ENCODE measurements around the gene PPP1R16B.

The PPP1R16B gene

GRCh38 chr20:38880952-38881735 lies 75.6 kb downstream of the PPP1R16B start:
- ChIA-PET CTCF (interaction anchor here (0.8 to 11.7 kb wide), 6 partner anchors 10 to 73 kb away, joined by 3 to 122 read pairs (median 7); no protein-coding TSS in a partner anchor), POLR2A (no interaction called here)
- no peak for DNase-seq (ENCODE audit: extremely low spot score)
- no peak for TF ChIP-seq CTCF (IDR thresholded peaks at IDR 0.05; ENCODE audit: control extremely low read depth, extremely low read depth, low read depth, missing control alignments)

GRCh38 chr20:38881806-38882440 lies 76.4 kb downstream of the PPP1R16B start:
- DNase-seq (ENCODE audit: extremely low spot score) = no peak
- TF ChIP-seq CTCF (IDR thresholded peaks at IDR 0.05; ENCODE audit: control extremely low read depth, extremely low read depth, low read depth, missing control alignments) = no peak
- CTCF ChIA-PET = interaction anchor here (0.8 to 11.7 kb wide), 6 partner anchors 9 to 447 kb away, joined by 3 to 122 read pairs (median 4); partner anchors contain the start of genes PPP1R16B and SNHG17
- POLR2A ChIA-PET = interaction anchor here (1.5 kb wide), 1 partner anchor 11 kb away, joined by 5 read pairs; no protein-coding TSS in a partner anchor

- POLR2A ChIA-PET = interaction anchor here (1.0 to 1.5 kb wide), 3 partner anchors 9 to 396 kb away, joined by 3 to 5 read pairs (median 3); no protein-coding TSS in a partner anchor
- no peak for TF ChIP-seq CTCF (IDR thresholded peaks at IDR 0.05; ENCODE audit: control extremely low read depth, extremely low read depth, low read depth, missing control alignments)
- no peak for DNase-seq (ENCODE audit: extremely low spot score)
- CTCF ChIA-PET = interaction anchor here (0.8 to 11.7 kb wide), 6 partner anchors 8 to 447 kb away, joined by 3 to 122 read pairs (median 4); partner anchors contain the start of genes PPP1R16B and SNHG17
Measured at GRCh38 chr20:38882600-38882999, 77.1 kb downstream of the PPP1R16B start.

GRCh38 chr20:38883081-38883980 lies 77.8 kb downstream of the PPP1R16B start:
- ChIA-PET CTCF (interaction anchor here (0.6 to 11.7 kb wide), 7 partner anchors 7 to 448 kb away, joined by 3 to 122 read pairs (median 4); partner anchors contain the start of genes PPP1R16B and SNHG17), POLR2A (interaction anchor here (1.0 to 1.5 kb wide), 3 partner anchors 9 to 397 kb away, joined by 3 to 5 read pairs (median 3); no protein-coding TSS in a partner anchor)
- TF ChIP-seq CTCF (IDR thresholded peaks at IDR 0.05; ENCODE audit: control extremely low read depth, extremely low read depth, low read depth, missing control alignments) = no peak
- DNase-seq (ENCODE audit: extremely low spot score) = no peak

- no peak for TF ChIP-seq CTCF (IDR thresholded peaks at IDR 0.05; ENCODE audit: control extremely low read depth, extremely low read depth, low read depth, missing control alignments)
- ChIA-PET CTCF (interaction anchor here (0.6 to 11.7 kb wide), 5 partner anchors 7 to 25 kb away, joined by 3 to 122 read pairs (median 4); no protein-coding TSS in a partner anchor), POLR2A (no interaction called here)
- DNase-seq (ENCODE audit: extremely low spot score) = no peak
Measured at GRCh38 chr20:38883981-38884733, 78.7 kb downstream of the PPP1R16B start.

All from GM10248 (cell line).